HG03521 (cell line): ENCODE results near the gene RPL31.

Source experiments
- ATAC-seq: cut with Tn5 transposase; IDR thresholded peaks from one replicate; pipeline ENCODE4 v1.9.1; 2021; ENCODE audit warnings: mild to moderate bottlenecking, moderate library complexity; ENCODE audit not compliant: unreplicated experiment

The RPL31 gene

DNA sequence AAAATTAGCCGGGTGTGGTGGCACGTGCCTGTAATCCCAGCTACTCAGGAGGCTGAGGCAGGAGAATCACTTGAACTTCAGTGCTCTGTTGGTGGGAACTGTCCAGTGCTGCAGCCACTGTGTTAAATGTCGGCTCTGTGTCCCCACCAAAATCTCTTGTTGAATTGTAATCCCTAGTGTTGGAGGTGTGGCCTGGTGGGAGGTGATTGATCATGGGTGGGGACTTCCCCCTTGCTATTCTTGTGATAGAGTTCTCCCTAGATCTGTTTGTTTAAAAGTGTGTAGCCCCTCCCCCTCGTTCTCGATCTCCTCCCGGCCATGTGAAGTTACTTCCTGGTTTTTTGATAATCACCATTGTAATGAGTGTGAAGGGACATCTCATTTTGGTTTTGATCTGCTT is 9.8 kb upstream of the RPL31 start:
- ATAC-seq = no peak

DNA sequence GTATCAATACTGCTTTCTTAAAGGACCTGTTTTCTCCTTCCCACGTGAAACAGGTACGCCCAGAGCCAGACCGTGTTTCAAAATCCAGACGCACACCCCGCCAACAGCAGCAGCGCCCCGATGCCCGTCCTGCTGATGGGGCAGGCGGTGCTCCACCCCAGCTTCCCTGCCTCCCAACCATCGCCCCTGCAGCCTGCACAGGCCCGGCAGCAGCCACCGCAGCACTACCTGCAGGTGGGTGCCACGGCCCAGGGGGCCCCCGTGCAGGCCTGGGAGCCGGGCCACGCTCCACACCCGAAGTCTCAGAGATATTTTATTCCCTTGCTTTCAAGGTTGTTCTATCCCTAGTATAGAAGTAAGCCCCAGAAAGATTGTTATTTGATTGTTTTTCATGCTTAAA is 8.8 kb upstream of the RPL31 start:
- ATAC-seq = no peak

DNA sequence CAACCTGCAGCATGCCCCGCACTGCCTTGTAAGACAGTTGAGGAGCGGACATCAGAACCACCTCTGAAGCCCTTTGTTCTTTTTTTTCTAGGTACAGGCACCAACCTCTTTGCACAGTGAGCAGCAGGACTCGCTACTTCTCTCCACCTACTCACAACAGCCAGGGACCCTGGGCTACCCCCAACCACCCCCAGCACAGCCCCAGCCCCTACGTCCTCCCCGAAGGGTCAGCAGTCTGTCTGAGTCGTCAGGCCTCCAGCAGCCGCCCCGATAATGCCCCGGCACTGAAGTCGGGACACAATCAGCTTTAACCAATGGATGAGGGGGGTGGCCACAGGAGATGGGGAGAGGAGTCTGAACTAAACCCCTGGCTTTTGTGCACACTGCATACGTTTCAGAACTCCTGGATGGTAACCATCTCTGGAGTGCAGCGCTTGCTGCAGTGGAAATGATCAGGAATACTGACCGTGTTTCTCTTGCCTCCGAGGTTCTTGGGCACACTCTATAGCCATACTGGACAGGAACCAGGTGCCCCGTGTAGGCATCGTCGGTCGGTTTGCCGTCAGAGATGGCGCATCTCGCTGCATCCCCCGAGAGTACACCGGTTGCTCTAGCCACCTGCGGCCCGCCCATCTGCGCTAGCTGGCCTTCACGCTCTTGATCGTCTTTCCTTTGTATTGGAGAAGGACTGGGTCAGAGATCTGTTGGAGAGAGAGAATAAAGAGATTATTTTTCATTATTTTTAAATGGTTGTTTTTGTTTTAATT is 6.6 kb upstream of the RPL31 start:
- ATAC-seq = no peak

DNA sequence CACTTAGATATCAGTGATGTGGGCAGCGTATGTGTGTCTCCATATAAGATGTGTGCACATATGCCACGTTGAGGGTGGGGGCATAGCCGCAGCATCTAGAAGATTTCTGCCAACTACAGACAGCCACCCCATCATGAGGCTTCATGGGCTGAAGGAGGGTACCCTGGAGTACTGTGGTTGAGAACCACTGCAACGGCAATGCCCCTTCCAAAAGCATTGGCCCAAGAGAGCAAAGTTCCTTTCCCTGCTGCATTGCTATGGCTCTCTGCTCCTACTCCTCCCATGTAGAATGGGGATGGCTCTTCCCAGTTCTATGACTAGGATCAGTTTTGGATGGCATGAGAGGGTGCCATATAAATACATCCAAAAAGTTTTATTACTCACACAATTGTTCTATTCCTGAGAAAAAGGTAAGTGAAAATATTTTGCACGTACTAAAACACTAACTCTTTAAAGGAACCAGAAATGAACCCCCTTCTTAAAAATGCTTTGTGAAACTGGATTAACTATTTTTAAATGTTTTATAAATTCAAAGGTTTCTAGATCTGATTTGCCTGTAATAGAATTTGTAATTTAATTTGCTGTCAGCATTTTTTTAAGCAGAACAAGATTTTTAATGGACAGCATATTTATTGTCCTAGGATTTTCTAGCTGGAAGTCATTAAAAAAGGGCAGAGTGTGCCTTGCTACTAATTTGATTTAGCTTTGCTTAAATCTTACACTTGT is 4.4 kb upstream of the RPL31 start:
- no peak for ATAC-seq

DNA sequence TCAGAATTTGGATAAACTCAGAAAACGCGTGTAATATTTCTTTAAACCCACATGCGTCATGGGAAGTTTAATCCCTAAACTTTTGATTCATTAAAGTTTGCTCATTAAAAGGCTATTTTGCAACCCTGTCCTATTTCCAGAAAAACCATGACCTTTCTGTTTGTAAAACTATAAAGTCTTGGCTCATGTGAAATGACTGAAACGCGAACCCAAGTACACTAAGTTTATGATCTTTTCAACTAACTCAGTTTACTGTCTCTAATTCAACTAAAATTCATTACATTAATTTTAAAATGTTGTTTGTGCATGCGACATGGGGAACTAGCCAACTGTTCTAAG is 3.9 kb upstream of the RPL31 start:
- no peak for ATAC-seq

DNA sequence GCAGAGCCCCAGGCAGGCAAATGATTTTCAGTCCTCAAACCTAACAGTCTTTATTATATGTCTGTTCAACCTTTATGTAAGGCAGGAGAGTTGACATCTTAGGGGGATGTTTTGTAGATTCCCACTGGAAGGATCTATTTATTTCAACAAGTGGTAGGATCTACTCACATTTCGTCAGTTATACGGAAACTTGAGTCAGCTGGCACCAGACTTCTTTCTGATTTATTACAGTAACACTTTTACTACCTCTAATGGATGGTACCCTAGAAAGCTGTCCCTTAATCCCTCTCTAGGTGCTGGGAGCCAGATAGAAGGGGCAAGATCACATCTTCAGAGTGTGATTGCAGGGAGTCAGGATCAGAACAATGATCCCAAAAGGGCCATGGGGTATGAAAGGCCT is 2.1 kb upstream of the RPL31 start:
- no peak for ATAC-seq

DNA sequence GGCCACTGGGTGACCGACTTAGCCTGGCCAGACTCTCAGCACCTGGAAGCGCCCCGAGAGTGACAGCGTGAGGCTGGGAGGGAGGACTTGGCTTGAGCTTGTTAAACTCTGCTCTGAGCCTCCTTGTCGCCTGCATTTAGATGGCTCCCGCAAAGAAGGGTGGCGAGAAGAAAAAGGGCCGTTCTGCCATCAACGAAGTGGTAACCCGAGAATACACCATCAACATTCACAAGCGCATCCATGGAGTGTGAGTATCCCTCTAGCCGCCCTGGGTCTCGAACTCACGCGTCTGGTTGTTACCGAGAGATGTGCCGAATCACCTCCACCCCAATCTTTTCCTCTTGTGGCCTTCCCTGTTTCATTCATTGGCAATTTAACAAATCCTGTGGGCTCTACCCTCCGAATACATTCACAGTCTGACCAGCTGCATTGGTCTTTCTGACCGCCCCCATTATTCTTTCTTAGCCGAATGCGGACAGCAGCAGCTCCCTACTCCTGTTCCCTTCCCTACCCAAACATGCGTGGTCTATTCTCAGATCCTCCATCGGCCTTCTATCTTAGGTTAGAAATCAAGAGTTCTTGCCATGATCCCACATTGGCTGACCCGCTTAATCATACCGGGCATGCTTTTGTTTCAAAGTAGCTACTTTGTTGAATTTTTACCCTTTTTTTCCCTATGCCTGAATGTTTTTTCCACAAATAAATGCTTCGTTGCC is 631 bp downstream of the RPL31 start:
- ATAC-seq = no peak

DNA sequence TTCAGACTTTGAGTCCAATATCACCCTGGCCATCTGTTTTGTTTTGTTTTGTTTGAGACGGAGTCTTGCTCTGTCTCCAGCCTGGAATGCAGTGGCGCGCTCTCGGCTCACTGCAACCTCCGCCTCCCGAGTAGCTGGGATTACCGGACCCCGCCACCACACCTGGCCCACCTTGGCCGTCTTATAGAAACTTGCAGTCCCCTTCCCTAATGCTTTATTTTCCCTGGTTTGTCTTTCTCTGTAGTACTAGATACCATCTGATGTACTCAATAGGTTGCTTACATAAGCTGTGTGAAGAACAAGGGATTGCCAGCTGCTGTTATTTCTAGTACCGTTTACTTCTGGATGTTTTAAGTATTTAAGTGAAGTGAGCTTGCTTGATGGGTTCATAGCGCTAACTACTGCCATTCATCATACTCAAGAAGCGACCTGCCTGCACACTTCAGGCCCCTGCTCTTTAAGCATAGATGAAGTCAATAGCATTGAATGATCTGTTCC is 1.2 kb downstream of the RPL31 start:
- ATAC-seq = no peak

DNA sequence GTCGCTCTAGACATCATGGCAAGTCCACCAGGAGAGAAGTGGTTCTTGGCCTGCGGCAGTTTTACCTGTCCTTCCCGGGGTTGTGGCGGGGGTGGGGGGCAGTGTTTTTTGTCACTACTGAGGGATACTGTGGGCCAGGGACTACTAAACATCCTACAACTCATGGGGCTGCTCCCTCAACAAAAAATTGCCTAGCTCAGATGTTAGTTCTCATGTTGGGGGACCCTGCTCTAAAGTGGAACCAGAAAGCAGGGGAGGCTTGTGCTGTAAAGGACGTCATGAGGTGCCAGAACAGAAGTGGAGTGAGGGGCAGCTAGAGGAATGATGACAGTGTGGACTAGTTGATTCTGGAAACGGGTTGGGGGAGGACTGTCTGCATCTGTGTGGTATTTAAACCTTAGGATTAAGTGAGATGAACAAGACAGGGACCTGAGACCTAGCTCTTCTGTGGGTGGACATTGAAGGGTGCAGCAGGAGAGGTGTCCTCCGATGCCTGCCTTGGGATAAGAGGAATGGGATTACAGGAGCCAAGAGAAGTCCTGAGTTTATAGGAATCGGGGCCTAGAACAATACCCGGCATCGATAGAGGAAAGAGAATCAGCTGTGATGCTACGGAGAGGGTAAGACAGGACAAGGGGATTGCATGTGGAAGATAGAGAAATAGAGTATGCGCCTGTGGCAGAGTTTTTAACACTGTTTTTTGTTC is 2.7 kb downstream of the RPL31 start:
- no peak for ATAC-seq

DNA sequence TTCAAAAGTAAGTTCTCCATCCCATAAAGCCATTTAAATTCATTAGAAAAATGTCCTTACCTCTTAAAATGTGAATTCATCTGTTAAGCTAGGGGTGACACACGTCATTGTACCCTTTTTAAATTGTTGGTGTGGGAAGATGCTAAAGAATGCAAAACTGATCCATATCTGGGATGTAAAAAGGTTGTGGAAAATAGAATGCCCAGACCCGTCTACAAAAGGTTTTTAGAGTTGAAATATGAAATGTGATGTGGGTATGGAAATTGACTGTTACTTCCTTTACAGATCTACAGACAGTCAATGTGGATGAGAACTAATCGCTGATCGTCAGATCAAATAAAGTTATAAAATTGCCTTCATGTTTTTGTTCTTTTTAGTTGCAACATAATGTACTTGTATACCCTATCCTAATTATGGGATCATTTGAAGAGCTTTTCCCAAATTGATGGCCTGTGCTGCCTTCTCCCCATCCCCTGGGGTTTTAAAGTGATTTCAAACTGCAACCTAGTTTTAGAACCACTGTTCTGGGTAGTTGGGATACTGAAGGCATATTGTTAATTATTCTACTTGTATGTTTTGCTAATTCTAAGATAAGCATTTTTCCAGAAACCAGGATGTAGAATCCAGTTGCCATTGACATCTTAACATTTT is 4.1 kb downstream of the RPL31 start:
- no peak for ATAC-seq

DNA sequence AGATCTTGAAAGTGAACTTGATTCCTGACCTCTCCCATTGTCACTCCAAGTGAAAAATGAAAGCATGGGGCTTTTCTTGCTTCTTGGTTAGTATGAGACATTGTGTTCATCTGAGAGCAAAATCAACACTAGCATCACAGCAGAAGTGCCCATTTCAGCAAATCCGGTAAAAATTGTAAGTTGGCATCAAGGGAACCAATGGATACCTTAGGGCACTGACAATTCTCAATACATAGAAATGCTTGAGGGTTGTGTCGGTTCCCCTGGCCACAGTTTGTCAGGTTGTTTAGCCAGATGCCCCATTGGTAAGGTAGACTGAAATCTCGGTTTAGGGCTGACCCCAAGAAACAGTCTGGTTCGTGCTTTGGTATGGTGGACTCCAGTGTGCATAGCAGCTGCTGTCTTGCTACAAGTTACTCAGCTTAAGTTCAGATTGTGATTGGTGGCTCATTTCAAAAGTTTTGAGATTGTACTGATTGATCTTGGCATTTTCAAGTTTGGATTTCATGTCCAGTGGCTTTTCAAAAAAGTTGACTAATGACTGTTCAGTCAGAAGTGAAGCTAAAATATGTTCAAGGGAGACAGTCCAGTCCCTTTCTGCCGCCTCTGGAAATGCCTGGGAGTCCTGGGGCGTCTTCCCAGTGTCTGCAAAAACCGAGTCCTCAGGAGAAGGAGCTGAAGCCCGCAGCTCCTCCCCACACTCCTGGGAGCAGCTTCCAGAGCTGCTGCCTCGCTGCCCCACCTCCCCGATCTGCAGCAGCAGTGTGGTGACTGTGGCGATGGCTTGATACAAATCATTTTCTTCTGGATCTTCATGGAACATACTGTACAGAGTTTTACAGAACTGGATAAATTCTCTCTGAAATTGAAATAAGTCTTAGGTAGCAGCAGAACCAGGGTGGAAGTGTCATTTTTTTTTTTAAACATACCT is 5.6 kb downstream of the RPL31 start:
- no peak for ATAC-seq

DNA sequence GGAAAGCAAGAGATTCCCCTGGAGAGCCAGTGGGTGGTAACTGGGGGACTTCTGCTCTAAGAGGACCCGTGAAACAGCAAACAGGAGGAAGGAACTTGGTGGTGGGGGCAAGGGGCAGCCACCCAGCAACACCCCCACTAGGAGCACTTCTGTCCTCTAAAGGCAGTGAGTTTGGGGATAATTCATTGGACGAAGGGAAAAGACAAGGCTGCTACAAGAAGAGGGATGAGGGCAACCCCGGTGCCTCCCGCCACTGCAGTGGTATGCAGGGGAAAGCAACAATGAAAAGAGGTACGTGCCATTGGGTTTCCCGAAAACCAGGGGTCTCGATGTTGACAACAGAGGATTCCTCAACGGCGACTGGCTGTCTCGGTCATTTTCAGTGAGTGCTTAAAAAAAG is 9.1 kb downstream of the RPL31 start:
- ATAC-seq = no peak

DNA sequence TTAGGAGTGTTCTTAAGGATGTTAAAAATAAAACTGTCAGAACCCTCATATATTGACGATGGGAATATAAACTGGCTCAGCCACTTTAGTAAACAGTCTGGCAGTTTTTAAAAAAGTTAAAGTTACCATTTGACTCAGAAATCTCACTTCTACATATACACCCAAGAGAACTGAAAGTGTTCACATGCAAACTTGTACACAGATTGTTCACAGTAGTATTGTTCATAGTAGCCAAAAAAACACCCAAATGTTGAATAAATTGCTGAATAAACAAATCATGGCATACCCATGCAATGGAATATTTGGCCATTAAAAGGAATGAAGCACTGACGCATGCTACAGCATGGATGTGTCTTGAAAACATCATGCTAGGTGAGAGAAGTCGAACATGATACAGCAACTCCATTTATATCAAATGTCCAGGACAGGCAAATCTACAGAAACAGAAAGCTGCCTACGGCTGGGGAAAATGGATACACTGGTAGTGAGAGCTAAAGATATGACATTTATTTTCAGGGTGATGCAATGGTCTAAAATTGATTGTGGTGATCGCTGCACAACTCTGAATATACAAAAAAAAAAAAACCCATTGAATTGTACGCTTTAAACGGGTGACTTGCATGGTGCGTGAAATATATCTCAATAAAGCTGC is 10.1 kb downstream of the RPL31 start:
- peak; percentile 72 for ATAC-seq

DNA sequence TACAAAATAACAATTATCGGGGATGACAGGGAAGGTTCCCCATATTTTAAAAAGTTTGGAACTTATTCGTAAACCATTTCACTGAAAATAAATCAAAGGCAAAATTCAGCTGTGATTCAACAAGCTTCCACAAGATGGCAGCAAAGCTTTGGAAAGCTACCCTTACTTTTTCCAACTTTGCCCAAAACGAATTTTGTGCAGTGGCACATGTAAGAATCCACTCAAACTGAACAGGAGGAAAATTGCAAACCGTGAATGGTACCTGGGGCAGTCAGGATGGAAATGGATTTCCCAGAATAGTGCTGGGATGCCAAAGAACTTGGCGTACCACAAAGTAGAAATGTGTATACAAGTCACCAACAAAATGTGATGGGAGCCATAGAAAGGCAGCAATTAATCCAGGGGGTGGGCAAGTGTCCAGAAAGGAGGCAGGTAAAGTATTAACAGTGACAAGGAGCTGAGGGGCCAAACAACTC is 10.7 kb downstream of the RPL31 start:
- no peak for ATAC-seq

DNA sequence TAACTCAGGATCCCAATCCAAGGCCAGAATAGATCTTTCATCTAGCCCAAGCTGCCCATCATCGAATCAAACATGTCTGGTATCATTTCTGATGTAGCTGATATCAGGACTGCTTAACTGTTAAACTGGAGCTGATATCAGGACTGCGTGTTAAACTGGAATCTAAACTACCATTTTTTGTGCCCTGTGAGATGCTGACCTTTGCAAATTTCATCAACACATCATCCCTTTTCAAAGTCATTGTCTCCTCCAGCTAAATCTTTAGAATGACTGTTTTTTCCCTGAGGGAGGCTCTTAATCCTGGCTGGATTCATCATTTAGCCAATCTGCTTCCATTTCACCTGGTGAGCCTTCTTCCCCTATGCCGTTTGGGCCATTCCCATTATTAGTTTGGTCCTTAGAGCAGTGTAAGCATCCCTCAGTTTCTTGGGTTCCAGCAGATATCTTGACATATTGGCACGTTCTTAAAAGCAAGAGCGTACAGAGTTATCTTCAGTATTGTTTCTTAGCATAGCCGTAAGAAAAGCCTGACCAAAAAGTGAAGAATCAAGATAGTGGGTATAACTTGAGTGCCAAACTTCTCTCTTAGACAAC is 12.3 kb downstream of the RPL31 start:
- no peak for ATAC-seq

DNA sequence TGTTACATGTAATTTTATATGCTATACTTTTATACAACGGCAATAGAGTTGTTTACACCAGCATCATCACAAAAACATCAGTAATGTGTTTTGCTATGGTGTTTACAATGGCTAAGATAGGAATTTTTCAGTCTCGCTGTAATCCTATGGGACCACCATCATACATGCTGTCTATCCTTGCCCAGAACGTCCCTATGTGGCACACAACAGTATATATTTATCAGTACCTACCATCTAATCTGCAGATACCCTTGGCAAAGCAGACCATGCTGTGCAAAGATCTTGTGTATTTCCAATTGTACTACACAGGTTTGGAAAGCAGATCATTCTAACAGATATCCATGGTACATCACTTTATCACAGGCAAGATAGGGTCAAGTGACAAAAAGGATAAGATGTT is 15.3 kb downstream of the RPL31 start:
- ATAC-seq = no peak

DNA sequence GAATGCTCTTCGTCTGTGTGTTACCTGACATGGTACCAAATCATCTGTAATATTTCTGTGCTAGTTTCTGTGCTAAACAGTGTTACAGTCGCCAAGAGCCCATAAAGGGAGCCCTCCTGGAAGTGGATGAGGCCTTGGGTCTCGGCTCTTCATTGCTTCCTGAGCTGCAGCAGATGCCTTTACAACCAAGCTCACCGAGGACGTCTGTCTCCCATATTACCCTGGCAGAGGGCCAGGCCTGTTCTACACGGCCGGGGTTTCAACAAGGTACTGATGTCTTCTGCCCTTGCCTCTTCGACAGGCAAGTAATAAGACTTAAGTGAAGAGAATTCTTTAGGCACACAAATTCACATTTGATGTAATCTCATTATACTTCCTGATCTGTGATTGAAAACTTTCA is 16.8 kb downstream of the RPL31 start:
- ATAC-seq = no peak

DNA sequence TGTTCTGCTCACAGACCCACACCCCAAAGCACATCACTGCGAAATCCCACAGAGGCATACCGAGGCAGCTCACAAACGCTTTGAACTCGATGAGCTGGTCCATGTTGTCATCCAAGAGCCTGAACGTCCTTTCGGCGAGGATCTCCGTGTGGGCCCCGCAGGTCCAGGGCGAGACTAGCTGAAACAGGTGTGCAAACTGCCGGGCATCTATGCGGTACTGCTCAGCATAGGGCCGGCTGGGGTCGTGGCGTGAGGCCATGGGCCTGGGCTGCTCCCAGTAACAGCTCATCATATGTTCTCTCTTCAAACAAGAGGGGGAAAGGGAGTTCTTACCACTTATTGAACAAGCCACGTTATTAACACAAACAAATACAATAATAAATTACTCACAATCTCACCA is 20.1 kb downstream of the RPL31 start:
- ATAC-seq = no peak
